SK-N-SH treated with all-trans-retinoic acid at 6 μM for 48 hours (cell line): Measurements from ENCODE around the gene SPATA25.

Experiments used
- BACH2 ChIP-seq: fragments of 250-450 bp; sonication (Bioruptor Pico); IDR thresholded peaks from 2 replicates; pipeline ENCODE4 v1.9.0; 2021; ENCODE audit warnings: mild to moderate bottlenecking, borderline replicate concordance
- ESRRG ChIP-seq: fragments of 250-450 bp; sonication (Bioruptor Pico); IDR thresholded peaks from 2 replicates; pipeline ENCODE4 v1.6.1; 2021; ENCODE audit warnings: mild to moderate bottlenecking
- TF ChIP-seq, protein P1 (sequence below): fragments of 250-450 bp; sonication (Bioruptor Pico); IDR thresholded peaks from 2 replicates; pipeline ENCODE4 v1.5.1; 2020; ENCODE audit warnings: low read depth, mild to moderate bottlenecking, moderate library complexity

- TF ChIP-seq BACH2 (CRISPR knock-in tag) (no peak), ESRRG (CRISPR knock-in tag) (no peak)
- TF ChIP-seq, protein P1, sequence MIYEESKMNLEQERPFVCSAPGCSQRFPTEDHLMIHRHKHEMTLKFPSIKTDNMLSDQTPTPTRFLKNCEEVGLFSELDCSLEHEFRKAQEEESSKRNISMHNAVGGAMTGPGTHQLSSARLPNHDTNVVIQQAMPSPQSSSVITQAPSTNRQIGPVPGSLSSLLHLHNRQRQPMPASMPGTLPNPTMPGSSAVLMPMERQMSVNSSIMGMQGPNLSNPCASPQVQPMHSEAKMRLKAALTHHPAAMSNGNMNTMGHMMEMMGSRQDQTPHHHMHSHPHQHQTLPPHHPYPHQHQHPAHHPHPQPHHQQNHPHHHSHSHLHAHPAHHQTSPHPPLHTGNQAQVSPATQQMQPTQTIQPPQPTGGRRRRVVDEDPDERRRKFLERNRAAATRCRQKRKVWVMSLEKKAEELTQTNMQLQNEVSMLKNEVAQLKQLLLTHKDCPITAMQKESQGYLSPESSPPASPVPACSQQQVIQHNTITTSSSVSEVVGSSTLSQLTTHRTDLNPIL (CRISPR knock-in tag), result no peak
These were observed 43.9 kb downstream of the SPATA25 start for GRCh38 chr20:45843506-45843905.
